ENCODE measurements around the gene TXNL4B.

GRCh38 chr16:72138064-72138572 lies 44.7 kb upstream of the TXNL4B start:
- TF ChIP-seq CTCF (IDR thresholded peaks at IDR 0.05) (no peak), POLR2A (IDR thresholded peaks at IDR 0.05) (no peak)
